Type B pancreatic cell (in vitro differentiated cells): ENCODE results near the gene SLCO2A1. TPM values are rescaled to one million over a fixed set of nuclear protein-coding genes. Genes with fewer than 3 reads are reported as not detected.

Source experiments
- DNase-seq: peaks from one replicate; pipeline ENCODE4 v3.0.0; 2021; ENCODE audit warnings: mixed read lengths; ENCODE audit not compliant: unreplicated experiment; ENCODE audit errors: extremely low spot score
- H3K27ac Mint-ChIP-seq: 2 replicates; pipeline ENCODE4 v1.8.0; 2021; ENCODE audit warnings: mild to moderate bottlenecking, mixed read lengths
- H3K27me3 Mint-ChIP-seq: 2 replicates; pipeline ENCODE4 v1.8.0; 2021; ENCODE audit warnings: mixed read lengths
- H3K36me3 Mint-ChIP-seq: 2 replicates; pipeline ENCODE4 v1.8.0; 2021; ENCODE audit warnings: mixed read lengths
- H3K4me1 Mint-ChIP-seq: one replicate; pipeline ENCODE4 v1.8.0; 2021; ENCODE audit warnings: mixed read lengths; ENCODE audit not compliant: unreplicated experiment
- H3K4me3 Mint-ChIP-seq: 2 replicates; pipeline ENCODE4 v1.8.0; 2021; ENCODE audit warnings: mild to moderate bottlenecking, mixed read lengths
- H3K9me3 Mint-ChIP-seq: 2 replicates; pipeline ENCODE4 v1.8.0; 2021; ENCODE audit warnings: mixed read lengths
- total RNA-seq: library from RNA; stranded (reverse); gene quantifications from 2 replicates; pipeline ENCODE4 v1.2.1, GENCODE V29; 2021; ENCODE audit warnings: low replicate concordance
- TF ChIP-seq, protein P1 (sequence below): fragments of 200-600 bp; sonication (generic); conservative IDR thresholded peaks from 2 replicates; pipeline ENCODE4 v1.5.0; 2021; ENCODE audit warnings: antibody characterized with exemption, mild to moderate bottlenecking

Gene SLCO2A1
- total RNA-seq, 1 donor from 2014 or later, result 3.8 TPM

DNA sequence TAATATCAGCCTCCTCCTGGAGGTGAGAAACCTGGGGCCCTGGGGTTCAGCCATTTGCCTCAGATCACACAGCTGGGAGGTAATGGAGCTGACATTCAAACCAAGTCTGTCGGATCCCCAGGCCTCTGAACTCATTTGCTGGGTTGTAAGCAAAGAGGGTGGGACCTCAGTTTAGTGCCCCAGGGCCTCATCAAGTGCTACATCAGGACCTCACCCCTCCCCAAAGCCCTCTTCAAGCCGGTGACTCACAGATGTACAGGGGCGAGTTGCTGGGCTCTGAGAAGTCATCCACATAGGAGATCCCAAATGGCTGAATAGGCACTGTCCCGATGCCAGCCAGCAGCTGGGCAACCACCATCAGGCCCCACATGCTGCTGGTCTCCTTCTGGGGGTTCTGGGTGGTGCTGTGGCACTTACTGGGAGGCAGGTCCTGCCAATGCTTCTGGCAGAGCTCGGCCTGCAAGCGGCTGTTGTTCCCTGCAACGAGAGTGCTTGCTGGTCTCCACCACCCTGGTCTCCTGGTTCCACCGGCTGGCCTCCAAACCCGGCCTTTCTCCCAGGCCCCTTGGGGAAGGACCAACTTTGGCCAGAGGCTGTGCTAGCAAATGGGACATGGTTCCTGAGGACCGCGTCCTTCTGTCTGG lies 74.9 kb downstream of the SLCO2A1 start:
- Mint-ChIP-seq H3K27ac (no peak overlapping the region), H3K4me3 (no peak overlapping the region), H3K4me1 (peaks cover 15% of the 10 kb centered on the region), H3K36me3 (no peaks in the 10 kb centered on the region), H3K9me3 (peaks cover 5% of the 10 kb centered on the region), H3K27me3 (no peaks in the 10 kb centered on the region)
- DNase-seq, result no peak
- TF ChIP-seq, protein P1, sequence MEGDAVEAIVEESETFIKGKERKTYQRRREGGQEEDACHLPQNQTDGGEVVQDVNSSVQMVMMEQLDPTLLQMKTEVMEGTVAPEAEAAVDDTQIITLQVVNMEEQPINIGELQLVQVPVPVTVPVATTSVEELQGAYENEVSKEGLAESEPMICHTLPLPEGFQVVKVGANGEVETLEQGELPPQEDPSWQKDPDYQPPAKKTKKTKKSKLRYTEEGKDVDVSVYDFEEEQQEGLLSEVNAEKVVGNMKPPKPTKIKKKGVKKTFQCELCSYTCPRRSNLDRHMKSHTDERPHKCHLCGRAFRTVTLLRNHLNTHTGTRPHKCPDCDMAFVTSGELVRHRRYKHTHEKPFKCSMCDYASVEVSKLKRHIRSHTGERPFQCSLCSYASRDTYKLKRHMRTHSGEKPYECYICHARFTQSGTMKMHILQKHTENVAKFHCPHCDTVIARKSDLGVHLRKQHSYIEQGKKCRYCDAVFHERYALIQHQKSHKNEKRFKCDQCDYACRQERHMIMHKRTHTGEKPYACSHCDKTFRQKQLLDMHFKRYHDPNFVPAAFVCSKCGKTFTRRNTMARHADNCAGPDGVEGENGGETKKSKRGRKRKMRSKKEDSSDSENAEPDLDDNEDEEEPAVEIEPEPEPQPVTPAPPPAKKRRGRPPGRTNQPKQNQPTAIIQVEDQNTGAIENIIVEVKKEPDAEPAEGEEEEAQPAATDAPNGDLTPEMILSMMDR, result no peak

DNA sequence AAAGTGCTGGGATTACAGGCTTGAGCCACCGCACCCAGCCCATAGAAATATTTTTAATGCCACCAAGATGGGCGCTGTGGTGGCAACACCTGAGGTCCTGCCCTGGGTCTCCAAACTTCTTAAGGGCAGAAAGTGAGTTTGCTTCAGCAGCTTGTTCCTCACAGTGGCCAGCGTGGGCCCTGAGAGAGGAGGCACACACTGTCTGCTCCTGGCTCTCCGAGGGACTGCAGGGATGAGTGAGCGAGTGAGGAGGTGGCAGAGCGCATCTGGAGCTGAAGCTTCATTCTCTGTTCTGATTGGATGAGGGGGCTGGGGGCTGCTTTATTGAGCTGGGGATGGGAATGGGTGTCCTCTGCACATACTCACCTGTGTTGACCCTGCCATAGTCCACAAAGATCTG lies 76.4 kb downstream of the SLCO2A1 start:
- no peaks in the 10 kb centered on the region for H3K27me3 Mint-ChIP-seq

DNA sequence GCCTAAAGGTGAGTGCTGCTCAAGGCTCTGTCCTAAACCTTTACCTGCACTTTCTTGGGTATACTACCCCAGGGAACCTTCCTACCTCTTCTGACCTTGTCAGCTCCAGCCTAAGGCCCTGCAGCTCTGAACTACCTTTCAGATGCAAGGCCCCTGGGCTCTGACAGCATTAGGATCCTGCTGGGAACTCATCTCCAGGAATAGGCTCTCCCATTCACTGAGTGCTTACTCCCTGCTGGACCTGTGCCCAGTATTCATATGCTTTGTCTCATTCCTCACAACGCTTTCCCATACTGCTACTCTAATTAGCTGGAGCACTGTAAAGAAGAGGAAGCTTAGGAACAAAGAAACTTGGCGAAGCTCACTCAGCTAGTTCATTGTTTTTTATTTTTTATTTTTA lies 80.3 kb downstream of the SLCO2A1 start:
- Mint-ChIP-seq H3K4me3 (no peak overlapping the region), H3K27me3 (no peaks in the 10 kb centered on the region), H3K36me3 (no peaks in the 10 kb centered on the region), H3K9me3 (peaks cover 5% of the 10 kb centered on the region), H3K4me1 (peaks cover 20% of the 10 kb centered on the region), H3K27ac (no peak overlapping the region)
- DNase-seq, result no peak
- TF ChIP-seq, protein P1, result no peak

More for the DNA sequence above, 76.4 kb downstream of the SLCO2A1 start:
- no peak for DNase-seq
- Mint-ChIP-seq H3K9me3 (peaks cover 5% of the 10 kb centered on the region), H3K4me1 (peaks cover 15% of the 10 kb centered on the region), H3K4me3 (no peak overlapping the region), H3K36me3 (no peaks in the 10 kb centered on the region), H3K27ac (no peak overlapping the region)
- TF ChIP-seq, protein P1, result no peak

DNA sequence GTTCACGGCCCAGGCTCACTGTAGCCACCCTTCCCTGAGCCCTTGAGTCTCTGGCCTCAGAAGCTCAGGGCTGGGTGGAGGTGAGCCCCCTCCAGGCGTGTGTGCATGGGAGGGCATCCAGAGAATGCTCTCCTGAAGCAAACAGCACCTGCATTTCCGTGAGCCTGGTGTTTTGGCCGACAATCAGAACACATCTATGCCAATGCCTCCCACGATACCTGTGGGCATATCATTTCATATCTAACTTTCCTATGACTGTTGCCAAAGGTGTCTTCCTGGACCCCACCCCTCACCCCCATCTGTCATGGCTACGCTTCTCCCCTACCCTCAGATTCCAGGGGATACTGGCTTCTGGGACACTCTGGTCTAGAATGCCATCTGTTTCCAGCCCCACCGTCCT lies 80.7 kb downstream of the SLCO2A1 start:
- H3K4me1 Mint-ChIP-seq, result peaks cover 20% of the 10 kb centered on the region
- no peak overlapping the region for H3K4me3 Mint-ChIP-seq
- DNase-seq, result no peak
- no peaks in the 10 kb centered on the region for H3K27me3 Mint-ChIP-seq
- TF ChIP-seq, protein P1, result no peak
- H3K27ac Mint-ChIP-seq, result no peak overlapping the region
- peaks cover 5% of the 10 kb centered on the region for H3K9me3 Mint-ChIP-seq
- H3K36me3 Mint-ChIP-seq, result no peaks in the 10 kb centered on the region

DNA sequence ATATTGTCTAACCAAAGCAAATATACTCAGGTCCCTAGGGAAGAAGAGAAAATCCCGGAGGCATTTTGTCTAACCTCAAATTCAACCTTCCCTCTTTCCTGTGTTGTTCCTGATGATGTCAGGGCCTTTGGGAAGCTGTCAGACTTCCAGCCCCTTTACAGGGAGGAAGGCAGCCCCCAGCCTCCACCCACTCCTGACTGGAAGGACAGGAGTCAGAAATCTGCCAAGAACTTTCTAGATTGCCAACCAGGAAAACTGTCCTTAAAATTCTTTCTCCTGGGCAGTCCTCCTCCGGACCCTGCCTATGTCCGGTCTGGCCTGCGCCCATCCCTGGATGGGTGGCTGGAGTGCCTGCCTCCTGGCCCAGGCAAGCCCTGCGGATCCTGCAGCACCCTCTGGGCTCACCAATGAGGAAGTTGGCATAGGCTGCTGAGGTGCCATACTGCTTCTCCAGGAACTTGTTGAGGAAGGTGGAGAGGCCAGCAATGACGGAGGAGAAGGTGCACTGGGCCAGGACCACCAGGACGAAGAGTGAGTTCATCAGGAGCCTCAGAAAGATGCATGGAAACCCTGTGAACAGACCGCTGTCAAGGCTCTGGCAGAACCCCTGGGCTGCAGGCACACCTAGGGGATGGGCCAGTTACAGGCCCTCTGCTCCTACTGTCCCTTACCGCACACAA lies 81.5 kb downstream of the SLCO2A1 start:
- Mint-ChIP-seq H3K27me3 (no peaks in the 10 kb centered on the region), H3K4me1 (peaks cover 20% of the 10 kb centered on the region), H3K36me3 (no peaks in the 10 kb centered on the region), H3K27ac (no peak overlapping the region), H3K4me3 (no peak overlapping the region), H3K9me3 (peaks cover 5% of the 10 kb centered on the region)
- no peak for DNase-seq
- TF ChIP-seq, protein P1, result no peak
